Thoracic aorta (tissue), 2 donors: ENCODE data around the gene TTYH3. TPM values are rescaled to one million over a fixed set of nuclear protein-coding genes. Genes with fewer than 3 reads are reported as not detected.

Source experiments
- ATAC-seq: fragments of 150-250 bp; one replicate; pipeline ENCODE4 v1.8.0; 2017; ENCODE audit warnings: low read depth; ENCODE audit not compliant: insufficient number of reproducible peaks, low FRiP score
- DNase-seq: peaks from one replicate; pipeline ENCODE4 v3.0.0-alpha.2; 2020; ENCODE audit warnings: low spot score
- H3K27ac ChIP-seq, 2 donors: fragments of 200-600 bp; sonication (generic); 1 replicate in 1 of 2; 2 replicates in 1 of 2; pipeline ENCODE4 v1.5.1; 2016; ENCODE audit warnings: mild to moderate bottlenecking in 2 of 2, moderate library complexity in 2 of 2
- H3K27me3 ChIP-seq: fragments of 200-600 bp; sonication (generic); replicated peaks from 2 replicates; pipeline ENCODE4 v1.6.0; 2016; ENCODE audit warnings: mild to moderate bottlenecking; ENCODE audit not compliant: insufficient read depth
- H3K36me3 ChIP-seq: fragments of 200-600 bp; sonication (generic); one replicate; pipeline ENCODE4 v1.5.1; 2016
- H3K4me1 ChIP-seq, 2 donors: fragments of 200-600 bp; sonication (generic); 1 replicate in 1 of 2; 2 replicates in 1 of 2; pipeline versions ENCODE4 v1.5.1 to v1.6.0; 2016; ENCODE audit warnings: low read depth in 2 of 2, mild to moderate bottlenecking in 1 of 2; ENCODE audit not compliant: control insufficient read depth in 1 of 2
- H3K4me3 ChIP-seq: fragments of 200-600 bp; sonication (generic); 2 replicates; pipeline ENCODE4 v1.5.1; 2016; ENCODE audit warnings: mild to moderate bottlenecking
- H3K9me3 ChIP-seq: fragments of 200-600 bp; sonication (generic); 2 replicates; pipeline ENCODE4 v1.5.1; 2016
- total RNA-seq, 2 donors: library from RNA; depleted of rRNA; stranded (reverse); fragments of >200 nt; gene quantifications; one replicate each; pipeline versions ENCODE4 v1.1.0 to v1.2.3, GENCODE V29; 2016
- TF ChIP-seq, protein P1 (sequence below): fragments of 200-600 bp; sonication (generic); IDR thresholded peaks from one replicate; pipeline ENCODE4 v1.5.1; 2019; ENCODE audit warnings: antibody characterized with exemption

Gene TTYH3
- total RNA-seq, 2 donors from 2014 or later = 58.6 to 69.3 TPM

DNA sequence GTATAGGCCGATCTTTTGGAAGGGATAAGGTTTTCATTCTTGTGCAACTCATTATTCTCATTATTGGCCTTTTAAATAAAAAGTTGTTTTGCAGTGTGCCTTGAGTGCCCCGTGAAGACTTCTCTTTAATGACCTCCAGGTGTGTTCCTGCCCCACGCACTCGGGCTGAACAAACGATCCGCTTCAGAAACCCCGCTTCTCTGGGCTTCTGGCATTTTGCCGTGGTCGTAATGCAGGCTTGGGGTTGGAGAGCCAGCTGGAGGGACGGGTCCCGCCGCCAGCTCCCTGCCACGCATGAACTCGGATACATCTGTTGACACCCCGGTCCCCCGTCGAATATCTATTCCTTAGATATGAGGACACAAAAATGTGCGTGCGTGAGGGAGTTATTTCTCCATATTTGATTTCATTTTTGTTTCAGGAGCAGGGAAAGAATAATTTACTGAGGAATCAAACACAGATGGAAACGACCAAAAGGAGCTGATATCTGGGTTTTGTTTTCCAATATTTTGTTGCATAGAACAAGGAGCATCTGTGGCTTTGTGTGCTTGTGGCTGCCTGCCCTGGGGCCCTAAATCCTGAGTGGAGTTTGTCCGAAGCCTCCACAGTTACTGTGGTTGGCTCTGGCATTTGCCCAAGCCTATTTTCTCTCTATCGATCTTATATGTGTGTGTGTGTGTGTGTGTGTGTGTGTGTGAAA lies 17.0 kb upstream of the TTYH3 start:
- TF ChIP-seq, protein P1, sequence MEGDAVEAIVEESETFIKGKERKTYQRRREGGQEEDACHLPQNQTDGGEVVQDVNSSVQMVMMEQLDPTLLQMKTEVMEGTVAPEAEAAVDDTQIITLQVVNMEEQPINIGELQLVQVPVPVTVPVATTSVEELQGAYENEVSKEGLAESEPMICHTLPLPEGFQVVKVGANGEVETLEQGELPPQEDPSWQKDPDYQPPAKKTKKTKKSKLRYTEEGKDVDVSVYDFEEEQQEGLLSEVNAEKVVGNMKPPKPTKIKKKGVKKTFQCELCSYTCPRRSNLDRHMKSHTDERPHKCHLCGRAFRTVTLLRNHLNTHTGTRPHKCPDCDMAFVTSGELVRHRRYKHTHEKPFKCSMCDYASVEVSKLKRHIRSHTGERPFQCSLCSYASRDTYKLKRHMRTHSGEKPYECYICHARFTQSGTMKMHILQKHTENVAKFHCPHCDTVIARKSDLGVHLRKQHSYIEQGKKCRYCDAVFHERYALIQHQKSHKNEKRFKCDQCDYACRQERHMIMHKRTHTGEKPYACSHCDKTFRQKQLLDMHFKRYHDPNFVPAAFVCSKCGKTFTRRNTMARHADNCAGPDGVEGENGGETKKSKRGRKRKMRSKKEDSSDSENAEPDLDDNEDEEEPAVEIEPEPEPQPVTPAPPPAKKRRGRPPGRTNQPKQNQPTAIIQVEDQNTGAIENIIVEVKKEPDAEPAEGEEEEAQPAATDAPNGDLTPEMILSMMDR = no peak
- Histone ChIP-seq H3K9me3 (no peaks in the 10 kb centered on the region), H3K4me1 (peaks cover 25 to 65% of the 10 kb centered on the region in 2 donors), H3K36me3 (no peaks in the 10 kb centered on the region), H3K4me3 (peak overlapping the region; percentile 64), H3K27ac (peak overlapping the region; percentile 86 to 91), H3K27me3 (no peaks in the 10 kb centered on the region)
- ATAC-seq (no peak), DNase-seq (no peak)

GRCh38 chr7:2616387-2617324 lies 15.1 kb upstream of the TTYH3 start:
- peaks cover 28 to 75% of the 10 kb centered on the region in 2 donors for H3K4me1 ChIP-seq

GRCh38 chr7:2617325-2617905 lies 14.4 kb upstream of the TTYH3 start:
- Histone ChIP-seq H3K4me1 (peaks cover 31 to 80% of the 10 kb centered on the region in 2 donors), H3K36me3 (no peaks in the 10 kb centered on the region), H3K27me3 (no peaks in the 10 kb centered on the region), H3K4me3 (peak overlapping the region; percentile 28), H3K27ac (no peak overlapping the region), H3K9me3 (no peaks in the 10 kb centered on the region)
- DNase-seq = no peak
- no peak for ATAC-seq
- TF ChIP-seq, protein P1 = no peak

More at GRCh38 chr7:2616387-2617324, 15.1 kb upstream of the TTYH3 start:
- no peaks in the 10 kb centered on the region for H3K36me3 ChIP-seq
- no peaks in the 10 kb centered on the region for H3K27me3 ChIP-seq
- peak overlapping the region; percentile 28 for H3K4me3 ChIP-seq
- no peaks in the 10 kb centered on the region for H3K9me3 ChIP-seq
- no peak for ATAC-seq
- DNase-seq = no peak
- H3K27ac ChIP-seq = no peak overlapping the region
- TF ChIP-seq, protein P1 = no peak

DNA sequence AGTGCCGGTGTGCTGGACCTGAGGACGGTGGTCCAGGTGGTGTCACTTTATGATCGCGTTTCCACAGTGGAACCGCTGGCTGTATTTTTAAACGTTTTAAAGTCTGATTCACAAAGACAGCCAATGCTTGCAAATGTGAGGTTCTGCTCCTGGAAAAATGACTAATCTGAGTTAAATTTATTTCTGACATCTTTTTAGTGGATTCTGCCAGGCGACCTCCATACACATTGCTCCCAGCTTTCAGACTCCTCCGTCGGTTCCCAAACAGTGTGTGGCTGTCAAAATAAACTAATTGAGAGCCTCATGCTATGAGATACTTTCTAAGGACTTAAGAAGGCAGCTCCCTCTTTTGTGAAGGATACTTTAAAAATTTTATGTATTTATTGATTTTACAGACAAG lies 12.7 kb upstream of the TTYH3 start:
- DNase-seq = no peak
- Histone ChIP-seq H3K27me3 (no peaks in the 10 kb centered on the region), H3K27ac (peak overlapping the region; percentile 18 to 43), H3K4me1 (peaks cover 21 to 67% of the 10 kb centered on the region in 2 donors), H3K9me3 (no peaks in the 10 kb centered on the region), H3K4me3 (peak overlapping the region; percentile 54), H3K36me3 (no peaks in the 10 kb centered on the region)
- no peak for ATAC-seq
- TF ChIP-seq, protein P1 = no peak
